GM10248 (cell line): ENCODE data around the gene ARHGEF12.

ENCODE experiments used
- CTCF ChIA-PET: fragments of 300-600 bp; sonication (Branson Sonifier 250); formaldehyde crosslinking; extraction: SDS; loops from one replicate; lab custom pipeline; 2021; ENCODE audit warnings: antibody characterized with exemption; lab: Yijun Ruan, JAX
- POLR2A ChIA-PET: fragments of 350-650 bp; sonication (Branson Sonifier 250); formaldehyde crosslinking; extraction: SDS; loops from one replicate; lab custom pipeline; 2020; ENCODE audit warnings: antibody characterized with exemption; lab: Yijun Ruan, JAX
- DNase-seq: peaks from one replicate; pipeline ENCODE4 v3.0.0; 2012; ENCODE audit errors: extremely low spot score
- TF ChIP-seq, protein P1 (sequence below): IDR thresholded peaks from 2 replicates; pipeline ENCODE4 v1.5.1; 2012; ENCODE audit warnings: mild to moderate bottlenecking, low read depth; ENCODE audit errors: extremely low read depth, missing control alignments, control extremely low read depth

ARHGEF12 gene

DNA sequence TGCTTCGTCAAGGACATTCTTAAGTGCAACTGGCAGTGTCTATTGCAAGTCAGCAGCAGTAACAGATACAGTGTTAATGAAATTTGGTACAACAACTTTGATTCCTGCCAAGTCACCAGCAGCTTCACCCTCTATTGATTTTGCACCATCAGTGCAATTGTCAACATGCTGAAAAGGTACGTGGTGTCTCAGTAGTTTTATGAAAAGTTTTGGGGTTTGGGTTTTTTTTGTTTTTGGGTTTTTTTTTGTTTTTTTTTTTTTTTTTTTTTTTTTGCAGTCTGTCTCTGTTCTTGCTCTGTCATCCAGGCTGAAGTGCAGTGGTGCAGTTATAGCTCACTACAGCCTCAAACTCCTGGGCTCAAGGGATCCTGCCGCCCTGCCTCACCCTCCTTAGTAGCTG lies 156.3 kb downstream of the ARHGEF12 start:
- ChIA-PET CTCF (interaction anchor here (2.7 kb wide), 1 partner anchor 18 kb away, joined by 7 read pairs; no protein-coding TSS in a partner anchor), POLR2A (interaction anchor here (0.7 kb wide), 1 partner anchor 139 kb away, joined by 8 read pairs; no protein-coding TSS in a partner anchor)
- DNase-seq: no peak
- TF ChIP-seq, protein P1, sequence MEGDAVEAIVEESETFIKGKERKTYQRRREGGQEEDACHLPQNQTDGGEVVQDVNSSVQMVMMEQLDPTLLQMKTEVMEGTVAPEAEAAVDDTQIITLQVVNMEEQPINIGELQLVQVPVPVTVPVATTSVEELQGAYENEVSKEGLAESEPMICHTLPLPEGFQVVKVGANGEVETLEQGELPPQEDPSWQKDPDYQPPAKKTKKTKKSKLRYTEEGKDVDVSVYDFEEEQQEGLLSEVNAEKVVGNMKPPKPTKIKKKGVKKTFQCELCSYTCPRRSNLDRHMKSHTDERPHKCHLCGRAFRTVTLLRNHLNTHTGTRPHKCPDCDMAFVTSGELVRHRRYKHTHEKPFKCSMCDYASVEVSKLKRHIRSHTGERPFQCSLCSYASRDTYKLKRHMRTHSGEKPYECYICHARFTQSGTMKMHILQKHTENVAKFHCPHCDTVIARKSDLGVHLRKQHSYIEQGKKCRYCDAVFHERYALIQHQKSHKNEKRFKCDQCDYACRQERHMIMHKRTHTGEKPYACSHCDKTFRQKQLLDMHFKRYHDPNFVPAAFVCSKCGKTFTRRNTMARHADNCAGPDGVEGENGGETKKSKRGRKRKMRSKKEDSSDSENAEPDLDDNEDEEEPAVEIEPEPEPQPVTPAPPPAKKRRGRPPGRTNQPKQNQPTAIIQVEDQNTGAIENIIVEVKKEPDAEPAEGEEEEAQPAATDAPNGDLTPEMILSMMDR: no peak

DNA sequence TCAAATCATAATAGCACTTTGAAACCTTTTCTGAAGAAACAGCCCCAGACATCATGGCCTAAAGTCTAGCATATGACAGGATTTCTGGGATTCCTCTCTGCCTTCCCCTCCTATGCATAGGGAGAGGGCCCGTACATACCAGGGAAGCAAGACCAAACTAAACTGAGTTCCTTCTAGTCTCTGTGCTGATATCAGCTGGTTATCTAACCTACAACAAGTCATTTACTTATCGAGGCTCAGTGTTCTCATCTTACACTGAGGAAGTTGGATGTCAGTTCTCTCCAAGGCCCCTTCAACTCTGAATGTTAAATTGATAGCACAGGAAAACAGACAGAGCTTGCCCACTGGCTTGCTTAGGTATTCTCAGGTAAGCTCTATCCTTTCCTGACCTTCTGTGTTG lies 158.4 kb downstream of the ARHGEF12 start:
- ChIA-PET POLR2A (no interaction called here), CTCF (interaction anchor here (1.2 to 2.7 kb wide), 5 partner anchors 12 to 25 kb away, joined by 3 to 7 read pairs (median 3); partner anchors contain the start of gene GRIK4)
- TF ChIP-seq, protein P1: no peak
- no peak for DNase-seq

DNA sequence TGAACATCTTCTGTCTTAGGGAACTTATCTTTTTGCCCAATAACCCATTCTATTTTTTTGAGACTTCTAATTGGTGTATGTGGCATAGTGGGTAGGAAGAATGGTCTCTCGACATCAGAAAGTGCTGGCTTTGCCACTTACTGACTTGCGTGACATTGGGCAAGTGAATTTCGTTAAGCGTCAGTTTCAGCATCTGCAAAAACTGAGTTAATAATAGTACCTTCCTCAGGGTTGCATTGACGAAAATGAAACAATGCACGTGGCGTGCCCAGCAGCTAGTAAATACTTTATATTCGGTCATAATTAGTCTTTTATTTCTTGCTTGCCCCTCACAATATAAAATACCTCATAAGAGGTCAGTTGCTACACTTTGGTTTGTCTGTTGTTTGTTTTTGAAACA lies 162.9 kb downstream of the ARHGEF12 start:
- TF ChIP-seq, protein P1: no peak
- no peak for DNase-seq
- ChIA-PET CTCF (interaction anchor here (0.7 to 1.8 kb wide), 2 partner anchors 10 to 12 kb away, joined by 3 to 9 read pairs; partner anchors contain the start of gene GRIK4), POLR2A (no interaction called here)

DNA sequence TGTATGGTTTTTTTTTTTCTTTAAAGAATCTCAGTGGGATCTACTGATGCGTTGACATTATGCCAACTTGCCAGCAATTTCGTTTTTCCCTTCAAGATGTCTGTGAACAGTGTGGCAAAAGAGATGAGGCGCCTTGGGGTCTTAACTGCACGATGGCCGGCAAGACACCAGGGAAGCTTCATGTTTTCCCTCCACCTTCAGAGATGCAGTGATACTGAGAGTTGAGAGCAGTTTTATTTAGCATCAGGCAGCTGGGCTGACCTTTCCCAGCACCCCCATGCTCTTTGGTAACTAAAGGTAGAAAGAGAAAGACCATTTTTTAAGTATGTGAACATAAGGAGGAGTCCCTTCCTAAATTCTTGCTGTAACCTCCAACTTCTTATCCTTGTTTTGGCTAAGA lies 163.6 kb downstream of the ARHGEF12 start:
- DNase-seq: no peak
- POLR2A ChIA-PET: no interaction called here
- CTCF ChIA-PET: interaction anchor here (0.6 to 1.8 kb wide), 4 partner anchors 10 to 454 kb away, joined by 3 to 9 read pairs (median 4); partner anchors contain the start of gene GRIK4

DNA sequence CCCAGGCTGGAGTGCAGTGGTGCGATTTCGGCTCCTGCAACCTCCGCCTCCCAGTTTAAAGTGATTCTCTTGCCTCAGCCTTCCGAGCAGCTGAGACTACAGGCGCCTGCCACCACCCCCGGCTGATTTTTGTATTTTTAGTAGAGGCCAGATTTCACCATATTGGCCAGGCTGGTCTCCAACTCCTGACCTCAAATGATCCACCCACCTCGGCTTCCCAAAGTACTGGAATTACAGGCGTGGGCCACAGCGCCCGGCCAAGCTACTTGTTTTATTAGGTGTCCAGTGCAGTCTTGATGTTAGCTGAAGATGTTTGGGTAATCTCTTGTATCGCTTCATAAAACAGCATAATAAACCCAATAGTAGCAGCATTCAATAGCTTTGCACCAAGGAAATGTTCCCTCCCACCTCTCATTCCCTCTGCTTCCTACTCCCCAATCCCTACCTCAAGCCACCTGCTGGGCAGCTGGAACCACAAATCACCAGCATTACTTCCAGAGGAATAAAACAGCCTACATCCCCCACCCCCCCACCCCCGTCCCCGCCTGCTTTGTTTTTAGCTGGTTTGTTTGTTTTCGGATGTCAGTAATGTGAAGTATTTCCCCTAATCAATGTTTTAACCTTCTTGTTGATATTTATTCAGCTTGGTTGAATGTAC lies 164.3 kb downstream of the ARHGEF12 start:
- TF ChIP-seq, protein P1: no peak
- DNase-seq: no peak
- ChIA-PET CTCF (interaction anchor here (0.6 to 3.2 kb wide), 5 partner anchors 10 to 453 kb away, joined by 3 to 16 read pairs (median 4); partner anchors contain the start of gene GRIK4), POLR2A (no interaction called here)

More for the DNA sequence above, 163.6 kb downstream of the ARHGEF12 start:
- TF ChIP-seq, protein P1: no peak

DNA sequence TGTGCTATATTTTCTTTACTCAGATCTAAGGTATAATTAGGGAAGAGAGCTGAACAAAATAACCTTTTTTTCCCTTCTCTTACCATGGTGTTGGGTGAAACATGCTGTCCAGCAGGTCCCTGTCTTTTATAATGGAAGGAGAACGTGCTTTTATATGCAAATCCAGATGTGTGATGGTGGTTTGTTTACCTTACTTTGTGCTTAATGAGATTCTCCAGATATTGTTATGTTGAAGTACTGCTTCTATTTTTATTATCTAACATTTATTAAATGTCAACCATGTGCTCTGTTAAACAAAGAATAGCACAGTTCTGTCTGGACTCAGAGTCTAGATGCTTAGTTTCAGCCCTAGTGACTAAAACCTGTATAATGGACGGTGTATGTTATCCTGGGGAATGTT lies 165.2 kb downstream of the ARHGEF12 start:
- DNase-seq: no peak
- POLR2A ChIA-PET: no interaction called here
- CTCF ChIA-PET: interaction anchor here (0.9 to 3.2 kb wide), 3 partner anchors 10 to 349 kb away, joined by 3 to 16 read pairs (median 3); partner anchors contain the start of gene GRIK4
- TF ChIP-seq, protein P1: no peak
